RWPE2 (cell line): ENCODE measurements around the gene COL28A1.

Experiments
- ATAC-seq: fragments of 200-7000 bp; cut with Tn5 transposase; 3 replicates; pipeline ENCODE4 v1.9.1; 2021; ENCODE audit warnings: low read depth
- DNase-seq: peaks from one replicate; pipeline ENCODE4 v3.0.0-alpha.2; 2020; ENCODE audit warnings: low spot score
- H3K27ac ChIP-seq: fragments of 450-650 bp; 2 replicates; pipeline ENCODE4 v1.5.1; 2017; ENCODE audit warnings: mild to moderate bottlenecking; ENCODE audit not compliant: poor library complexity, severe bottlenecking
- H3K27me3 ChIP-seq: fragments of 250-450 bp; sonication (Bioruptor Pico); 2 replicates; pipeline ENCODE4 v1.5.1; 2021; ENCODE audit warnings: mild to moderate bottlenecking, moderate library complexity; ENCODE audit not compliant: insufficient read depth, poor library complexity, severe bottlenecking
- H3K36me3 ChIP-seq: fragments of 250-450 bp; sonication (Bioruptor Pico); 2 replicates; pipeline ENCODE4 v1.5.1; 2020; ENCODE audit warnings: low read depth, mild to moderate bottlenecking, moderate library complexity
- H3K4me1 ChIP-seq: fragments of 250-450 bp; sonication (Bioruptor Pico); 2 replicates; pipeline ENCODE4 v1.5.1; 2021; ENCODE audit warnings: mild to moderate bottlenecking, moderate library complexity; ENCODE audit not compliant: insufficient read depth, poor library complexity, severe bottlenecking
- H3K4me3 ChIP-seq: fragments of 250-450 bp; sonication (Bioruptor Pico); 2 replicates; pipeline ENCODE4 v1.5.1; 2021; ENCODE audit warnings: mild to moderate bottlenecking, moderate library complexity; ENCODE audit not compliant: severe bottlenecking
- H3K9me3 ChIP-seq: fragments of 250-450 bp; sonication (Bioruptor Pico); 2 replicates; pipeline ENCODE4 v1.5.1; 2021; ENCODE audit warnings: mild to moderate bottlenecking, moderate library complexity; ENCODE audit not compliant: severe bottlenecking
- TF ChIP-seq, protein P1 (sequence below): fragments of 450-650 bp; IDR thresholded peaks from one replicate; pipeline ENCODE4 v1.5.1; 2017; ENCODE audit warnings: mild to moderate bottlenecking, moderate library complexity; ENCODE audit not compliant: poor library complexity, severe bottlenecking

The COL28A1 gene

DNA sequence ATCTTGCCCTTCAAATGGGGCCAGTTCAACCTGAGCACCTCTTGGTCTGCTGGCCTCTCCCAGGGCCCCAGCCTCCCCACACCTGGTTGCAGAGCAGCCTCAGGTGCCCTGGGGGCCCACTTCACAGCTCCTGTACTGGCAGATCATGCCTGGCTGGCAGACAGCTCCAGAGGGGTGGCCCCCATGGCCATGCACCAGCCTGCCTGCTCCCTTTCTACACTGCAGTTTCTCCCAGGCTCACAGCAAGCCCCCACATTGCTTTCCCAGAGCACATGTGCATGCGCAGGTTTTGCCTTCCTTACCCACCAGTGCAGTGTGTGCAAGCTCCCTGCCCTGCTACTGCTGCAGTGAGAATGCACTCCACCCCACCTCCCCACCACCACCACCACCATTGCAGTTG, 21.2 kb upstream of the COL28A1 start:
- no peak for DNase-seq
- TF ChIP-seq, protein P1, sequence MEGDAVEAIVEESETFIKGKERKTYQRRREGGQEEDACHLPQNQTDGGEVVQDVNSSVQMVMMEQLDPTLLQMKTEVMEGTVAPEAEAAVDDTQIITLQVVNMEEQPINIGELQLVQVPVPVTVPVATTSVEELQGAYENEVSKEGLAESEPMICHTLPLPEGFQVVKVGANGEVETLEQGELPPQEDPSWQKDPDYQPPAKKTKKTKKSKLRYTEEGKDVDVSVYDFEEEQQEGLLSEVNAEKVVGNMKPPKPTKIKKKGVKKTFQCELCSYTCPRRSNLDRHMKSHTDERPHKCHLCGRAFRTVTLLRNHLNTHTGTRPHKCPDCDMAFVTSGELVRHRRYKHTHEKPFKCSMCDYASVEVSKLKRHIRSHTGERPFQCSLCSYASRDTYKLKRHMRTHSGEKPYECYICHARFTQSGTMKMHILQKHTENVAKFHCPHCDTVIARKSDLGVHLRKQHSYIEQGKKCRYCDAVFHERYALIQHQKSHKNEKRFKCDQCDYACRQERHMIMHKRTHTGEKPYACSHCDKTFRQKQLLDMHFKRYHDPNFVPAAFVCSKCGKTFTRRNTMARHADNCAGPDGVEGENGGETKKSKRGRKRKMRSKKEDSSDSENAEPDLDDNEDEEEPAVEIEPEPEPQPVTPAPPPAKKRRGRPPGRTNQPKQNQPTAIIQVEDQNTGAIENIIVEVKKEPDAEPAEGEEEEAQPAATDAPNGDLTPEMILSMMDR: no peak
- H3K4me3 ChIP-seq: no peak overlapping the region
- H3K4me1 ChIP-seq: no peaks in the 10 kb centered on the region
- no peak for ATAC-seq
- no peaks in the 10 kb centered on the region for H3K36me3 ChIP-seq
- H3K27me3 ChIP-seq: no peaks in the 10 kb centered on the region
- H3K9me3 ChIP-seq: no peaks in the 10 kb centered on the region
- H3K27ac ChIP-seq: no peak overlapping the region

DNA sequence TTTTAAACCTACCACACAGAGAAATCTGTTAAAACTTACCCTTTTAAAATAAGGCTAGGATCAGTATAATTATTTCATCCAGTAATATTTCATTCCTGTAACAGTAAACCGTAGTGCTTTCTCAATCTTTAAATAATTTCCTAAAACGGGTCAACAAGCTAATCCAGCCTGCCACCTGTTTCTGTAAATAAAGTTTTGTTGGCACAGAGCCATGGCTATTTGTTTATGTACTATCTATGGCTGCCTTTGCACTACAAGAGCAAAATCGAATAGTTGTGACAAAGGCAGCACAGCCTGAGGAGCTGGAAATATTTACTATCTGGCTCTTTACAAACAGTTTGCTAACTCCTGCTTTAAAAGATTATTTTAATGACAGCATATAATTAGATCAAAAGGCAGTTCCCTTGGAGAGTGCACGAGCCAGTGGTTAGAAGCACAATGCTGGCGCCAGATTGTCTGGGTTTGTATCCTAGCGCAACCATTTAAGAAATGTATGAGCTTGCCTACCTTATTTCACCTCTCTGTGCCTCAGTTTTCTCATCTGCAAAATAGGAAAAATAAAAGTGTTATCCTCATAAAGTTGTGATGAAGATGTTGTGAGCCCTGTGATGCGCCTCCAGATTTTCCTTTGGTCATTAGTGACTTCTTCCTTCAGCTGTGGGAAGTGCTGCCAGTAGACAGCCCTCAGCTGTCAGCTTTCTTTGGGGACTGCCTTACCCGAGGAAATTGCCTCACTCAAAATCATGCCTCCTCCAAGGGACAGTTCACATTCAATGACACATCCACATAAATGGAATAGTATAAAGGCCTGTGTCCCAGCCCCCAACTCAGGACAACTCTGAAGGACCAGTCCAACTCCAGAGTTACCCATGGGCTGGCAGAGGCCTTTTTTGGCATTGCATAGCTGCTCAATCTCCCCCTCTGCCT, 19.2 kb upstream of the COL28A1 start:
- no peaks in the 10 kb centered on the region for H3K9me3 ChIP-seq
- H3K27ac ChIP-seq: no peak overlapping the region
- TF ChIP-seq, protein P1: no peak
- no peaks in the 10 kb centered on the region for H3K4me1 ChIP-seq
- H3K4me3 ChIP-seq: no peak overlapping the region
- H3K27me3 ChIP-seq: no peaks in the 10 kb centered on the region
- H3K36me3 ChIP-seq: no peaks in the 10 kb centered on the region
- ATAC-seq (no peak), DNase-seq (no peak)

DNA sequence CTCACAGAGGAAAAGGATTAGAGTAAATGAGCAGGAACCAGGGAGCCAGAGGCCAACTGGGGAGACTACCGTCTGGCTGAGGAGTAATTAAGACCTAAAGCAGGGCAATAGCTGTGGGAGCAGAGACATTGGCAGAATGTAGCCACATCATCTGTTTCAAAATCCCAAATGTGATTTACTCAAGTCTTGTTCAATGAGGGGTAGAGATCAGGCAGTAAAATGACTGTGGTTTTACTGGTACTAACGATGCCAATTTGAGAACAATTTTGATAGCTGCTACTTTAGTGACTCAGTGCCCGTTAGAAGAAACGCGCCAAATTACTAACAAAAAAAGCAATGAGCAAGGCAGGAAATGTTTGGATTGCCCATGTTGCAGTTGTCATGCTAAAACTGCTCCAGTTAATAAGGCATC, 18.4 kb upstream of the COL28A1 start:
- TF ChIP-seq, protein P1: no peak
- no peaks in the 10 kb centered on the region for H3K36me3 ChIP-seq
- no peak overlapping the region for H3K27ac ChIP-seq
- H3K27me3 ChIP-seq: no peaks in the 10 kb centered on the region
- no peaks in the 10 kb centered on the region for H3K9me3 ChIP-seq
- no peak overlapping the region for H3K4me3 ChIP-seq
- H3K4me1 ChIP-seq: no peaks in the 10 kb centered on the region
- ATAC-seq (no peak), DNase-seq (no peak)

DNA sequence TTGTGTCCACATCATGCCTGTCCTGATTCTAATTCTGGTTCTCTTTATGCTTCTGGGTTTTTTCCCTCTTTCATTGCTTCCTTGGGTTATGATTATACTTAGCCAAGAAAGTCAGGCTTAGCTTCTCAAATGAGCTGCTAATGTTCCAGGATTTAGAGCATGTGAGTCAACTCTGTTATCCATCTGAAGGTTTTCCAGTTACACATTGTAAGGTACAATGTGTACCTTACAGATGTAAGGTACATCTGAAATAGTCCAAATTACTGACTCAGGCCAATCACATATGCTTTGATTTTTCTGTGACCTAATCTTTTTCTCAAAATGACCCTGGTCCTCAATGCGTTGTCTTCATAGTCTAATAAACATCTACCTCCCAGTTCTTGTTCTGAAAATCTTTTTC, 17.7 kb upstream of the COL28A1 start:
- TF ChIP-seq, protein P1: no peak
- H3K9me3 ChIP-seq: no peaks in the 10 kb centered on the region
- no peaks in the 10 kb centered on the region for H3K36me3 ChIP-seq
- no peak overlapping the region for H3K4me3 ChIP-seq
- no peak for ATAC-seq
- H3K4me1 ChIP-seq: no peaks in the 10 kb centered on the region
- no peaks in the 10 kb centered on the region for H3K27me3 ChIP-seq
- H3K27ac ChIP-seq: no peak overlapping the region
- DNase-seq: no peak

DNA sequence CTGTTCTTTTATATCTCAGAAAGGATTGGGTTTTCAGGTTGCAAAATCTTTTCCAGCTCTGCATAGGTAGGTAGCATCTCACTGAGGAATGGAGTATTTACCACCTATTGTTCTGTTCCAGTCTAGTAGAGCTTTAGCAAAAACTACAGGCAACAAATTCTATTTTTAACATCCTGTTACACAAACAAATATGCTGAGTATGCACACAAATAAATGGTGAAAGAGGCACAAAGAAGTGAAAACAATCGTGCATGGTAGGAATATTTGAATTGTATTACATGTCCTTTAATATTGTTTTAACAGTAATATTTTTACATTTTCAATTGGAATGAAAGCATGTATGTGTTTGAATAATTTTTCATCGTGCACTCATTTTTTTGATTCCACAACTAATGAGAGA, 16.5 kb upstream of the COL28A1 start:
- no peak for ATAC-seq
- no peaks in the 10 kb centered on the region for H3K36me3 ChIP-seq
- no peaks in the 10 kb centered on the region for H3K27me3 ChIP-seq
- H3K4me3 ChIP-seq: no peak overlapping the region
- TF ChIP-seq, protein P1: no peak
- H3K9me3 ChIP-seq: no peaks in the 10 kb centered on the region
- DNase-seq: no peak
- H3K27ac ChIP-seq: no peak overlapping the region
- H3K4me1 ChIP-seq: no peaks in the 10 kb centered on the region
